Heart right ventricle (tissue), 16 donors: ENCODE data around the gene WTIP. TPM values are rescaled to one million over a fixed set of nuclear protein-coding genes. Genes with fewer than 3 reads are reported as not detected.
A peak's percentile ranks its signal among the peaks of the same experiment; 100 is the strongest.
"Not testable (repeated sequence)": the region's sequence is repeated elsewhere in the genome, so short reads cannot be mapped to it uniquely, and the experiment has no call there.

ENCODE experiments used
- ATAC-seq, 8 donors: fragments of 200-7000 bp; cut with Tn5 transposase; one replicate each; pipeline ENCODE4 v1.9.1; 2020; ENCODE audit warnings: mild to moderate bottlenecking in 8 of 8, moderate library complexity in 8 of 8, moderate number of reproducible peaks in 1 of 8
- DNase-seq, 2 donors: peaks; one replicate each; pipeline ENCODE4 v3.0.0-alpha.2; 2020
- H3K27ac ChIP-seq, 10 donors: fragments of 200-600 bp; sonication (generic) in 2 of 10; one replicate each; pipeline versions ENCODE4 v1.5.0 to v1.8.0; 2020 to 2022; ENCODE audit warnings: mild to moderate bottlenecking in 3 of 10
- H3K27me3 ChIP-seq, 7 donors: fragments of 200-600 bp; one replicate each; pipeline ENCODE4 v1.8.0; 2021 to 2022; ENCODE audit warnings: mild to moderate bottlenecking in 2 of 7
- H3K36me3 ChIP-seq, 9 donors: fragments of 200-600 bp; sonication (generic) in 1 of 9; one replicate each; pipeline versions ENCODE4 v1.5.0 to v1.8.0; 2020 to 2022; ENCODE audit warnings: mild to moderate bottlenecking in 2 of 9
- H3K4me1 ChIP-seq, 9 donors: fragments of 200-600 bp; sonication (generic) in 1 of 9; one replicate each; pipeline versions ENCODE4 v1.5.0 to v1.8.0; 2020 to 2022; ENCODE audit warnings: mild to moderate bottlenecking in 4 of 9
- H3K4me3 ChIP-seq, 10 donors: fragments of 200-600 bp; sonication (generic) in 2 of 10; one replicate each; pipeline versions ENCODE4 v1.5.0 to v1.8.0; 2020 to 2022; ENCODE audit warnings: mild to moderate bottlenecking in 7 of 10, moderate library complexity in 2 of 10
- H3K9me3 ChIP-seq, 11 donors: fragments of 200-600 bp in 10 of 11; sonication (generic) in 2 of 11; one replicate each; pipeline versions ENCODE4 v1.5.0 to v1.8.0; 2013 to 2022; ENCODE audit warnings: mild to moderate bottlenecking in 2 of 11, control low read depth in 1 of 11, moderate library complexity in 1 of 11
- CTCF ChIP-seq, 9 donors: fragments of 200-600 bp; sonication (generic) in 2 of 9; IDR thresholded peaks; one replicate each; pipeline versions ENCODE4 v1.5.0 to v1.8.0; 2021 to 2022; ENCODE audit warnings: antibody characterized with exemption in 9 of 9, mild to moderate bottlenecking in 5 of 9, moderate library complexity in 1 of 9
- WGBS, 2 donors: extraction: QIAGEN DNeasy Blood & Tissue Kit; methylation state at CpG; one replicate each; pipeline ENCODE4 v1.1.7; 2013; ENCODE audit warnings: inconsistent platforms in 1 of 2; 5-methylcytosine and 5-hydroxymethylcytosine counted together
- intact Hi-C, 10 donors: fragments of 100-400 bp; cut with DNase I; formaldehyde crosslinking; loops; one replicate each; pipeline versions ENCODE4 v1.11.1 to v1.14.2; 2022
- polyA plus RNA-seq, 2 donors: library from polyadenylated mRNA; stranded (reverse); fragments of 200-250 nt; gene quantifications; one replicate each; pipeline ENCODE4 v1.2.3, GENCODE V29; 2013
- total RNA-seq, 10 donors: library from RNA; stranded (reverse); fragmentation: NEBNext Ultra II Directional in 3 of 10; extraction: Animal tissue kit (Norgen Biotek cat#: 25700) in 3 of 10; gene quantifications; one replicate each; pipeline versions ENCODE4 v1.2.1 to v1.2.4, GENCODE V29; 2021 to 2023
- donor health status: Arrhythmogenic right ventricular cardiomyopathy.
- donor health status: ischemic (EF 13 %, LVEDD 7.1; RV severe dilation, severe dysfunction).
- donor health status: healthy with polysubstance abuse.
- donor health status: DM: no; HTN: yes; CAD: no.
- donor health status: DM: no; HTN: no; CAD: no.
- donor health status: ischemic (EF 25% LVEDD 6.9; RV normal size, moderate dysfunction).
- donor health status: ischemic (EF 25% LVEDD 5.7; RV mildly dilated, moderate dysfunction).
- donor health status: healthy.
- donor health status: DM: yes; HTN: yes; CAD: no.
- donor health status: Ischemic cardiomyopathy.
- donor health status: ischemic (EF 35%, LVEDD 5.7; RV mildly dilated, moderate dysfunction).
- donor health status: nonischemic (EF 11% LVEDD 7.7; RV severe dilation, severe dysfunction).
- donor health status: DM: yes; HTN: yes; CAD: no.
- donor health status: PGD.
- donor health status: ischemic (EF 29% LVEDD 5.4; RV normal size, mild dysfunction).
- donor health status: nonischemic (EF 23%, LVEDD 6.1; RV moderate dilation, normal function).

Gene WTIP
- total and polyA plus RNA-seq, 12 donors: 4.8 to 30.0 (median 22.7) TPM

GRCh38 chr19:34475975-34476594 is 5.5 kb upstream of the WTIP start:
- H3K27me3 ChIP-seq: peaks cover 0 to 22% (median 0%) of the 10 kb centered on the region in 7 donors
- H3K36me3 ChIP-seq: peaks cover 0 to 35% (median 8%) of the 10 kb centered on the region in 9 donors
- intact Hi-C loops: no loop called here
- H3K27ac ChIP-seq: peak overlapping the region in 1 of 10 donors; percentile 41
- H3K4me3 ChIP-seq: no peak overlapping the region
- ATAC-seq (no peak), DNase-seq (no peak)
- no peak for TF ChIP-seq CTCF (IDR thresholded peaks at IDR 0.05)
- peaks cover 0 to 21% (median 5%) of the 10 kb centered on the region in 9 donors for H3K4me1 ChIP-seq
- no peaks in the 10 kb centered on the region for H3K9me3 ChIP-seq
- 93 to 94% methylated on average over 5 of the region's 5 CpGs for WGBS, 2 donors

GRCh38 chr19:34478496-34478895 is 3.1 kb upstream of the WTIP start:
- H3K9me3 ChIP-seq, H3K27ac ChIP-seq, intact Hi-C loops, DNase-seq, H3K4me3 ChIP-seq, ATAC-seq: not testable (repeated sequence)
- Histone ChIP-seq H3K4me1 (peaks cover 6 to 32% (median 16%) of the 10 kb centered on the region in 9 donors), H3K27me3 (peaks cover 0 to 38% (median 0%) of the 10 kb centered on the region in 7 donors), H3K36me3 (peaks cover 0 to 11% (median 0%) of the 10 kb centered on the region in 9 donors)
- WGBS, 2 donors: 96 to 98% methylated on average over 4 of the region's 4 CpGs

GRCh38 chr19:34479396-34479795 is 2.2 kb upstream of the WTIP start:
- Histone ChIP-seq H3K4me3 (no peak overlapping the region), H3K9me3 (no peaks in the 10 kb centered on the region), H3K36me3 (peaks cover 0 to 2% (median 0%) of the 10 kb centered on the region in 9 donors), H3K27me3 (peaks cover 0 to 40% (median 0%) of the 10 kb centered on the region in 7 donors), H3K27ac (no peak overlapping the region), H3K4me1 (peaks cover 9 to 36% (median 24%) of the 10 kb centered on the region in 9 donors)
- TF ChIP-seq CTCF (IDR thresholded peaks at IDR 0.05): no peak
- intact Hi-C loops: no loop called here
- no peak for DNase-seq
- no peak for ATAC-seq
- 82 to 90% methylated on average over 7 of the region's 7 CpGs for WGBS, 2 donors

GRCh38 chr19:34480491-34480890 is 1.1 kb upstream of the WTIP start:
- TF ChIP-seq CTCF (IDR thresholded peaks at IDR 0.05): no peak
- Histone ChIP-seq H3K4me1 (peaks cover 9 to 43% (median 26%) of the 10 kb centered on the region in 9 donors), H3K9me3 (no peaks in the 10 kb centered on the region), H3K36me3 (no peaks in the 10 kb centered on the region), H3K27me3 (peaks cover 0 to 40% (median 0%) of the 10 kb centered on the region in 7 donors), H3K4me3 (peak overlapping the region in 6 of 10 donors; percentile 63 to 96 (median 72)), H3K27ac (peak overlapping the region in 9 of 10 donors; percentile 80 to 95 (median 90))
- WGBS, 2 donors: 88 to 89% methylated on average over 19 of the region's 19 CpGs
- intact Hi-C loops: no loop called here
- DNase-seq: no peak
- ATAC-seq: no peak

GRCh38 chr19:34481861-34482379 is 362 bp downstream of the WTIP start:
- no peak for TF ChIP-seq CTCF (IDR thresholded peaks at IDR 0.05)
- H3K27me3 ChIP-seq: peaks cover 0 to 40% (median 0%) of the 10 kb centered on the region in 7 donors
- H3K36me3 ChIP-seq: peaks cover 0 to 4% (median 0%) of the 10 kb centered on the region in 9 donors
- DNase-seq: peak in 1 of 2 donors; percentile 46
- no peaks in the 10 kb centered on the region for H3K9me3 ChIP-seq
- intact Hi-C loops: no loop called here
- 0 to 1% methylated on average over 47 to 84 of the region's 84 CpGs for WGBS, 2 donors
- H3K4me3 ChIP-seq: peak overlapping the region; percentile 32 to 96 (median 70)
- ATAC-seq: peak in 6 of 8 donors; percentile 5 to 42 (median 12)
- peak overlapping the region; percentile 52 to 95 (median 72) for H3K27ac ChIP-seq
- H3K4me1 ChIP-seq: peaks cover 9 to 54% (median 26%) of the 10 kb centered on the region in 9 donors
